SH-SY5Y (cell line): ENCODE data around the gene SYNE2.

Experiments
- GATA2 ChIP-seq: IDR thresholded peaks from 2 replicates; pipeline ENCODE4 v1.6.1; 2011; ENCODE audit warnings: mild to moderate bottlenecking, low read depth, low read length
- GATA3 ChIP-seq: IDR thresholded peaks from 2 replicates; pipeline ENCODE4 v1.6.1; 2011; ENCODE audit warnings: low read depth, mild to moderate bottlenecking, low read length, moderate library complexity

DNA sequence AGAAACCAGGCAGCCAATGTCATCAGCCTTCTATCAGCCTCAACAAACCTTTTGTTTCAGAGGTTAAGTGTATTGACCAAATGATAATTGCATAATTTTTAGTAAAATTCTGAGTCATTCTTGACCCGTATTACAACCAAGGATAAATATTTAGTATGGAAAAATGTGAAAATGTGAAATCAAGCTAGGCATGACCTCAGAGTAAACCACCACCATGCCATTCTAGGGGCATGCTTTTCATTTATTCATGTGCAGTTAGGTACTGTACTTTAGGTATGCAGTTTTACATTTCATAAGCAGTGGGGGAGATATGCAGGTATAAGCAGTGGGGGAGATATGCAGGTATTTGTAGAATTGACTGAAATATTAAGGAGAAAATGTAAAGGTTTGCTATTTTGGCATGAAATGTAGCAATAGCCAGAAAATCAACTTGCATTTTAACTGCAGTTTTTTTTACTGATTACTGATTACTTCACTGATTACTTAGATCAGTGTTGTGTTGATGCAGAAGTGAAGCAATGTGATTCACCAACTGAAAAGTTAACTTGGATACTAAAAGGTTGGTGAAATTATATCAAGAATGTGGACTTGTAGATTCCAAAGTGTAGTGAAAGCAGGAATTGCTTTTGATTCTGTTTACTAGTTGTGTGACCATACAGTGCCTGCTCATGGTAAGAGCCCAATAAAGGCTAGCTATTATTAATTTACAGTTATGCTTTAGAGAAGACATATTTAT, 257.2 kb downstream of the SYNE2 start:
- TF ChIP-seq GATA2: no peak
- no peak for TF ChIP-seq GATA3
